GM19240 (cell line): ENCODE results near the gene GNLY.

ENCODE experiments used
- DNase-seq: peaks from one replicate; pipeline ENCODE4 v3.0.0; 2011; ENCODE audit warnings: low spot score; ENCODE audit not compliant: insufficient read length

The GNLY gene

DNA sequence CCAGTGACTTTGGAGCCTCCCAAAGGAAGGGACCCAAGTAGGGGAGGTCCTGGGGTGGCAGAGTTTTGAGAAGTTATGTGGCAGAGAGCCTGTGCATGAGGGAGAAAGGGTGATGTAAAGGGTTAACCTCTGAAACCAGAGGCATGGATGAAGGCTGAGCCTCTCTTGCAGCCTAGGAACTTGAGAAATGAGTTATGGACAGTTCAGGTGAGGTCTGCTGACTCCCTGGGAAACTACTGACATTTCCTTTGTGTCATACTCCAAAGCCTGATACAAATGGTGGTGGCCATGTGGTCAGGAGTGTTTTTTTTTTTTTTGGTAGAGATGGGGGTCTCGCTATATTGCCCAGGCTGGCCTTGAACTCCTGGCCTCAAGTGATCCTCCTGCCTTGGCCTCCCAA, 12.4 kb upstream of the GNLY start:
- DNase-seq = no peak

DNA sequence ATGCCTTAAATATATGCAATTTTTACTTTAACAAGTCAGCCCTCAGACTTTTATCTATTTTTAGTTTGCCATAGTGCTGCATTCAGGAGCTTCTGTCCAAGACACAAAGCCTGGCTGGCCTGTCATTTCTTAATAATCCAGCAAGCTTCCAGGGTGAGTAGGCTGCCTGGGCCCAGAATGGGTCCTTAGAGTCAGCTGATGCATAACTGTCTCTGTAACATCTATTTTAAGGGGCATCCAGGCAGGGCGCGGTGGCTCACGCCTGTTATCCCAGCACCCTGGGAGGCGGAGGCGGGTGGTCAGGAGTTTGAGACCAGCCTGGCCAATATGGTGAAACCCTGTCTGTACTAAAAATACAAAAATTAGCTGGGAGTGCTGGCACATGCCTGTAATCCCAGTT, 11.8 kb upstream of the GNLY start:
- no peak for DNase-seq

DNA sequence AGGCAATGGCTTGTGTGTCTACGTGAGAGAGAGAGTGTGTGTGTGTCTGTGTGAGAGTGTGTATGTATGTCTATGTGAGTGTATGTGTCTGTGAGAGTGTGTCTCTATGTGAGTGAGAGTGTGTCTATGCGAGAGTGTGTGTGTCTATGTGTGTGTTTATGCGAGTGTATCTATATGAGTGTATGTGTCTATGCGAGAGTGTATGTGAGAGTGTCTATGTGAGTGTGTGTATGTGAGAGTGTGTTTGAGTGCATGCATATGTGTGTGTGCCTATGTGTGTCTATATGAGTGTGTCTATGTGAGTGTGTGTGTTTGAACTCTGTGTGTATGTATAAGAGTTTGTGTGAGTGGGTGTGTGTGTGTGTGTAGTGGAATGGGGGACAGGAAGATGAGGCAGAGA, 9.8 kb upstream of the GNLY start:
- DNase-seq = no peak

DNA sequence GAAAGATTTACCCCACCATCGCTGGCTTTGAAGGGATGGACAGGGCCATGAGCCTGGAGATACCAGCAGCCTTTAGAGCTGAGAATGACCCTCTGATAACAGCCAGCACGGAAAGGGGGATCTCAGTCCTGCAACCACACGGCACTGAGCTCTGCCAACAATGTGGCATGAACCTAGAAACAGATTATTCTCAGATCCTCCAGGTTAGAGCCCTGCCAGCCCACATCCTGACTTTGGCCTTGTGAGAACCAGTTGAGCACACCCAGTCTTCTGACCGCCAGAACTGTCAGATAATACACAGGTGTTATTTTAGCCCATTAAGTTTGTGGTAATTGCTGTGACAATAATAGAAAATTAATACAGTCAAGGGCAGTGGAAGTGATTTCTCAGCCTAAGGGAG, 9.4 kb upstream of the GNLY start:
- no peak for DNase-seq

- no peak for DNase-seq
These were observed 3.2 kb upstream of the GNLY start for GRCh38 chr2:85690932-85691331.

DNA sequence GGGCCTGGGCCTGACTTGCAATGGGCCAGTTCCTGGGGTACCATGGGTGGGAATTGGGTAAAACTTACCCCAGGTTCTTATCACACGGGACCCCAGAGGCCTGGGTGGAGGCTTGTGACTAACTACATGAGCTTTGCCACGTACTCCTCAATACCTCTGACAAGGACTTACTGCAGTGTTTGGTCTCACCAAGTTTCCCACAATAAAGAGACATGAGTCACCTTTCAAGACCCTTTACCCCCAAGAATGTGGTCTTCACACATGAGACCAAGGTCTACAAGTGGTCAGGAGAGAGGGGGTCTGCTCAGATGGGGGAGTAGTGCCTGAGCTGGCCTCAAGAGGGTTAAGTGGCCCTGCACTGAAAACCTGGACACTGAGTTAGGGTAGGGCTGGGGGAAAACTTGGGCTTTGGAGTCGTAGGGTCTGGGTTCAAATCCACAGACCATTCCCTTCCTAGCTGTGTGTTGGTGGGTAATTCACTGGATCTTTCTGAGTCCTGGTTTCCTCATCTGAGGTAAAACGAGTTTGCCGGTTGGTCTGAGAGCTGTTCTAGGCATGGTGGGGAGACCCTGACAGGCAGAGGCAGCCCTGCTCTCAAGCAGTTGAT, 2.0 kb upstream of the GNLY start:
- DNase-seq = no peak

GRCh38 chr2:85695121-85695520, 963 bp downstream of the GNLY start:
- DNase-seq = no peak

DNA sequence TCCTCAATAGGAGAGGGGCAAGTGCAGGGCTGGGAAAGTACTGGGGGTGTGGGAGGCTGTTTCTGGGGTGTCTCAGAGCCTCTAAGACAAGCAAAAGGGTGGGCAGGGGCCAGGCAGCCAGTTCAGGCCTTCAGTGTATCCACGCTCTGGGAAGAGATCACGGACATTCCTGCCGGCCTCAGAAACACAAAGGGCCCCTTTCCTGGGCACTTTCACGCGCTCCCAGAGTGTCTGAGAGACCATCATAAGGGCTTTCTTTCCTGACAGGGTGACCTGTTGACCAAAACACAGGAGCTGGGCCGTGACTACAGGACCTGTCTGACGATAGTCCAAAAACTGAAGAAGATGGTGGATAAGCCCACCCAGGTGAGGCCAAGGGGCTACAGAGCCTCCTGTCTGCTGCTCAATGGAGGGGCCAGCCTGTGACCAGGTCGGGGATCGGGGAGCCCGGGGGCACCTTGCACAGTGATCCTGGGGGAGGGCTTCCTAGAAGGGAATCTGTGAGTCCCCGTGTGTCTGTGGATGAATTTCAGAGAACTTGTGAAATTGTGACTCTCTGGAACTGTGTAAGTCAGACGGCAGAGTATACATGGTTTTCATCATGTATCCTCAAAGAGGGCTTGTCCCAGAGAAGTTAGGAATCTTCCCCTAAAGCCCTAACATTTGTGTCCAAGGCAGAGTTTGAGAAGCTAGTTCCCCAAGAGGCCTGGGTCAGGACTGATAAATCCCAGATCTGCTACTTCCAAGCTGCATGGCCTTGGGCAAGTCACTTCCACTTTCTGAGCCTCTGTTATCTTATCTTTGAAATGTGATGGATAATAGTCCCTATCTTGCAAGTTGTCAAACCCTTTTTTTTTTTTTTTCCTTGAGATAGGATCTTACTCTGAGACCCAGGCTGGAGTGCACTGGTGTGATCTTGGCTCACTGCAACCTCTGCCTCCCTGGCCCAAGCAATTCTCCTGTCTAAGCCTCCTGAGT, 1.8 kb downstream of the GNLY start:
- no peak for DNase-seq

DNA sequence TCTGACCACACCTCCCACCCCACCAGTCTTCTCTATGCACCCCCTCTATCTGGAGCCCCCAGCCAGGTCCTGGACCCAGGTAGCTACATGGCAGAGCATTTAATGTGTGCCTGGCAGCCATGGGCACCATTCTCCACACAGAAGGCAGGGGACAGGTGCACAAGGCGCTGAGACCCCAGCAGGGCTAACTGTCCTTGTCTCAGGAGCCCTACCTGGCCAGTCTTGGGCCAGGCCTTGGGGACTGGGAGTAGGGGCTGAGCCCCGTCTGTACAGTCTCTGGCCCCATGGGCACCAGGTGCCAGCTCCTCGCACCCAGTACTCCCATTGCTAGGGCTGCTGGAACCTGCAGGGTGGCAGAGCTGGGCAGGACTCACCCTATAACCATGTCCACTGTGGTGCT, 2.9 kb downstream of the GNLY start:
- DNase-seq = no peak

GRCh38 chr2:85697716-85698115, 3.6 kb downstream of the GNLY start:
- DNase-seq = no peak

- no peak for DNase-seq
These were observed 4.2 kb downstream of the GNLY start for GRCh38 chr2:85698184-85698879.

DNA sequence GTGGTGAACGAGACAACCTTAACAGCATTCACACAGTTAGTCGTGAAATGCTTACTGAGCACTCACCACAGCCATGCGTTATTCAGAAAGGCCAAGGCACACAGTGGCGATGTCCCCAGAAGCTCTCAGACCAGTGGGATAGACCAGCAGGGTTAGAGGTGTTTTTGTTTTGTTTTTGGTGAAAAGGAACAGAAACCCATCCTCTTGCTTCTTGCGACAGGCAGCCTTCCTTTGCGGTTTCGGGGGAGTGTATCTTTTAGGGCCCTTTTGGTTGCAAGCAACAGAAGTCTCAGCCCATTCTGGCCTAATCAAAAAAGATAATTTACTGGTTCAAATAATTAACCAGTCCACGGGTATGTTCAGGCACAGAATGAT, 4.7 kb downstream of the GNLY start:
- no peak for DNase-seq

- DNase-seq = no peak
These were observed 5.2 kb downstream of the GNLY start for GRCh38 chr2:85699325-85699724.

DNA sequence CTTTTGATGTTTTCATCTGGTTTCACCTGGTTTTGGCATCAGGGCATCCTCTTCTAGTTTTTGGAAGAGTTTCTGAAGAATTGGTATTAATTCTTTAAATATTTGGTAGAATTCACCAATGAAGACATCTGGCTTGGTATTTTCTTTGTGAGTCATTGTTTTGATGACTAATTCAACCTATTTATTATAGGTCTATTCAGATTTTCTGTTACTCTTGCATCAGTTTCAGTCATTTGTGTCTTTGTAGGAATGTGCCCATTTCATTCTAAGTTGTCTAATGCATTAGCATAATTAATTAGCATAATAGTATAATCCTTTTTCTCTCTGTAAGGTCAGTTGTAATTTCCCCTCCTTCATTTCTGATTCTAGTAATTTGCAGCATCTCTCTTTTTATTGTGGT, 8.0 kb downstream of the GNLY start:
- no peak for DNase-seq

GRCh38 chr2:85702800-85703199, 8.6 kb downstream of the GNLY start:
- DNase-seq = no peak

DNA sequence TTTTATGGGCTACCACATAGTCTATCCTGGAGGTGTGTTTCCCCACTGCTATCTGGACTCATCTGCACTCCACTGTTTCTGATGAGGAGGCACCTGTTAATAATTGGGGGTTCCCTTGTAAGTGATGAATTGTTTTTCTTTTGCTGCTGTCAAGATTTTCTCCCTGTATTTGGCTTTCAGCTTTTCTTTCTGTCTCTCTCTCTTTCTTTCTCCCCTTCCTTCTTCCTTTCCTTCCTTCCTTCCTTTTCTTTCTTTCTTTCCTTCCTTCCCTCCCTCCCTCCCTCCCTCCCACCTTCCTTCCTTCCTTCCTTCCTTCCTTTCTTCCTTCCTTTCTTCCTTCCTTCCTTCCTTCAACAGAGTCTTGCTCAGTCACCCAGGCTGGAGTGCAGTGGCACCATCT, 9.2 kb downstream of the GNLY start:
- no peak for DNase-seq

- DNase-seq = no peak
These were observed 9.9 kb downstream of the GNLY start for GRCh38 chr2:85704038-85704437.

DNA sequence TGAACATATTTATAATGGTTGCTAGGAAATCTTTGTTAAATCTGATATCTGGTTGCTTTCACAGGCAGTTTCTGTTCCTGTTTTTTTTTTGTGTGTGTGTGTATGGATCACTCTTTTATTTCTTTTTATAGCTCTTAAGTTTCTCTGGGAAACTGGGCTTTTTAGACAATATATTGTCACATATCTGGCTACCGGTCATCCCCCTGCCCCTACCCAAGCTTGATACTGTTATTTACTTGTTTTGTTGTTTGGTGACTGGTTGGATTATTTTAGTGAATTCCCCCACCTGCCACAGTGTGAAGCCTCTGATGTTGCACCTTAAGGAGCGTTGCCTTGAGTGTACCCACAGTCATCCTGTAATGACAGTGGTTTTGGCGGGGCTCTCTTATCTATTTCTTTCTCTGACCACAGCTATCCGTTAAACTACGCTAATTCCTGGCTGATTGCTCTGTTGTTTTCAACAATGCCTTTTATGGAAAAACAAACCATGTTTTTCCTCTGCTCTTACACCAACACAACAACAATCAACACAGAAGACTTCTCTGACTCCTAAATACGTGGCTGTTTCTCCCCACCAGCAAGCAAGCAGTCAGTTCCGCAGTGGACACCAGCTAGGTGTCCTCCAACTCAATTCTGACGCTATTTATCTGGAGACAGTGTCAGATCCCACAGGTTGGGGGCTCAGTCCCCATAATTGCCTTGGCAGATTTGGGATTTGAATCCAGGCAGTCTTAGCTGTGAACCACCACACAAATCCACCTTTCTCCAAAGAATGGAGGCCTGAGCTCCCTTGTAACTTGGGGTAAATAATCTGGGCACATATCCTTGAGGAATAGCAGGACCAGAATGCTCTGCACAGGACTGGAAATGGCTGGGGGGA, 10.9 kb downstream of the GNLY start:
- DNase-seq = no peak

GRCh38 chr2:85705680-85706039, 11.5 kb downstream of the GNLY start:
- no peak for DNase-seq

DNA sequence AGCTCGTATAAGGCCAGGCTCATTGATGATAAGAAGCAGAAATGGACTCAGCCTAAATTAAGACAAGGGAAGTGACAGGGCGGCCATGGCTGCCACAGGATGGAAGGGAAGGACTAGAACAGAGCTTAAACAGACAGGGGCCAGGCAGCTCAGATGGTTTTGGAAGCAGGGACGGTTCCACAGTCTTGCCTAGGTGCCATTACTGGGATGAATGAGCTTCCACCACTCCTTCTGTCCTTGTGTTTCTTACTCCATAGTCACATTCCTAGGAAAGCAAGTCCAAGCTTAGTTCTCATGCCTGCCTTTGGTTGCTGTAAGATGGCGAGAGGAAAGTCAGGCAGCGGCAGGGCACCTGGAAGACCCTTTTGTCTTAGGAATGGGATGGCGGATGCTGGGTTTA, 11.9 kb downstream of the GNLY start:
- no peak for DNase-seq

- DNase-seq = no peak
These were observed 12.6 kb downstream of the GNLY start for GRCh38 chr2:85706599-85707296.
